CD4-positive, alpha-beta T cell treated with Interleukin-2 at 100 ng/mL for 4 hours (primary cell): ENCODE results near the gene UNK.

Source experiments
- DNase-seq: peaks from one replicate; pipeline ENCODE4 v3.0.0-alpha.2; 2020; ENCODE audit warnings: low spot score

The UNK gene

DNA sequence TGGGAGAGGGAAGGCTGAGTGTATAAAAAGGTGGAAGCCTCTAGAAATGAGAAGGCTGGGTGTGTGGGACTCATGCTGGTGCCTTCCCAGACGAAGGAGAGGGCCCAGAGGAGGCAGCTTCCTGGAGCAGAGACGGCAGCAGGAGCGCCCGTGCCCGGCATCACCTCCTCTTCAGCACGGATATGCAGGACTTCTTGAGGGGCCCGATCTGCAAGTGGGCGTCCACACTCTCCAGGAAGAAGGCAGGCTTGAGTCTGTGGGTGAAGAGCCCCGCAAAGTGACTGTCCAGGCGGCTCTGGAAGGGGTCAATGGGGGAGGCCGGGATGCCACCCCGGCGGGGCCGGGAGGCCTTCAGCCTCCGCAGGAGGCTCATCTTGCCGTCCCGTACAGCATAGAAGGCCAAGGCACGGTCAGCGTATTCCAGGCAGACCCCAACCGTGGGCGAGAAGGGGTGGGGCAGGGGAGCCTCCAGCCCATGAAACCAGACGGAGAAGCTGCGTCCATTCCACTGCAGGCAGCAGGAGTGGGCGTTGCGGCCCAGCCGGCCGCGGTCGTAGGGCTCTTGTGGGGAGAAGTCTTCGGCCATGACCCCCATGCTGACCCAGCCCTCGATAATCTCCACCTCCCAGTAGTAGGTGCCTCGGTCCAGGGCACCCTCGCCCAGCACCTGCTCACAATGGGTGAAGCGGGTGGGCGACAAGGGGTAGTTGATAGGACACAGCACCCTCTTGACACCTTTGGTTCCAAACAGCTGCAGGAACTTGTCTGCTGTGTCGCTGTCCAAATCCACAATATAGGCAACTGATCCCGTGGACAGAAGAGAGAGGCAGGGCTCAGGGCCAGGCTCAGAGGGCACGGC is 89.9 kb downstream of the UNK start:
- DNase-seq, result no peak
